GM21737 (cell line): ENCODE measurements around the gene AP1S2.

Source experiments
- ATAC-seq: cut with Tn5 transposase; IDR thresholded peaks from one replicate; pipeline ENCODE4 v1.9.1; 2021; ENCODE audit warnings: mild to moderate bottlenecking, moderate library complexity; ENCODE audit not compliant: unreplicated experiment

AP1S2 gene

GRCh38 chrX:15812192-15812938, 42.2 kb downstream of the AP1S2 start:
- ATAC-seq = no peak

GRCh38 chrX:15808254-15808653, 46.4 kb downstream of the AP1S2 start:
- ATAC-seq = no peak

GRCh38 chrX:15804563-15804962, 50.0 kb downstream of the AP1S2 start:
- no peak for ATAC-seq

GRCh38 chrX:15797707-15798106, 56.9 kb downstream of the AP1S2 start:
- no peak for ATAC-seq

- ATAC-seq = peak; percentile 8
Observed at GRCh38 chrX:15790769-15791290, 63.8 kb downstream of the AP1S2 start.

- peak; percentile 86 for ATAC-seq
Observed at GRCh38 chrX:15789979-15790768, 64.4 kb downstream of the AP1S2 start, which contains the start of gene ZRSR2. Gene ZRSR2, plus strand, starts transcription at chrX:15790484. Its CDS starts 12 bp downstream, at chrX:15790496.

- ATAC-seq = no peak
Observed at GRCh38 chrX:15786915-15787314, 67.7 kb downstream of the AP1S2 start.

GRCh38 chrX:15785176-15785750, 69.3 kb downstream of the AP1S2 start:
- ATAC-seq = no peak

- ATAC-seq = peak; percentile 83
Observed at GRCh38 chrX:15781961-15782699, 72.5 kb downstream of the AP1S2 start.
